NCI-H446 (cell line): ENCODE data around the gene ULBP2.
"Not testable (repeated sequence)": the region's sequence is repeated elsewhere in the genome, so short reads cannot be mapped to it uniquely, and the experiment has no call there.

Experiments used
- DNase-seq, 2 experiments: peaks; one replicate each; lab custom pipeline; 2025; lab: John Stamatoyannopoulos, UW

ULBP2 gene

GRCh38 chr6:149925974-149926777, 15.6 kb upstream of the ULBP2 start:
- DNase-seq: peak; percentile 64 to 76

- not testable (repeated sequence) for DNase-seq
These were observed 14.8 kb upstream of the ULBP2 start for GRCh38 chr6:149927025-149927424.

GRCh38 chr6:149929422-149929821, 12.4 kb upstream of the ULBP2 start:
- no peak for DNase-seq

DNA sequence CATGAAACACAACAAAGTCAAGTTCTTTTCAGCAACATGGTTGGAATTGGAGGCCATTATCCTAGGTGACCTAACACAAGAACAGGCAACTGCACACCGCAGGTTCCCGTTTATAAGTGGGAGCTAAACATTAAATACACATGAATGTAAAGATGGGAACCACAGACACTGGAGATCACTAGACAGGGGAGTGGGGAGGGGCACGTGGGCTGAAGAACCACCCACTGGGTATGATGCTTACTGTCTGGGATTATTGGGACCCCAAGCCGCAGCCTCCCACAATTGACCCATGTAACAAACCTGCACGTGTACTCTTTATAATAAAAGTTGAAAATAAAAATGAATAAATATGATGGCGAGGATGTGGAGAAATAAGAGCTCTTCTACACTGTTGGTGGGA, 10.3 kb upstream of the ULBP2 start:
- no peak for DNase-seq

GRCh38 chr6:149933036-149933435, 8.8 kb upstream of the ULBP2 start:
- DNase-seq: no peak

- DNase-seq: no peak
These were observed 8.4 kb upstream of the ULBP2 start for GRCh38 chr6:149933461-149933860.

GRCh38 chr6:149934249-149935156, 7.3 kb upstream of the ULBP2 start:
- peak; percentile 19 to 60 for DNase-seq

DNA sequence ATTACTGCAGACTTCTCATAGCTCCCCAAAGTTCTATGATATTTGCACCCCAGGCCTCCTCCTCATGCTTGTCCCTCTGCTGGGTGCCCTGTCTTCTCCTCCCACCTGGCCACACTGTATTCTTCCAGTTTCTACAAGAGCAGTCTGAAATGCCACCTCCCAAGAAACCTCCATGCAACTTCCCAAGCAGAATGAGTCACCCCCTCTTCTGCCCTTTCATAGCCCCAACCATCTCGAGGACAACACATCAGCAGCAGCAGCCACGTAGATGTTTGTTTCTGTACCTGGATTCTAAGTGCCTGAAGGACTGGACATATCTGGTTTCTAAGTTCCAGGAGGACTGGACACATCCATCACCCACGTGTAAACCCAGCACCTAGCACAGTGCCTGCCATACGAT, 6.6 kb upstream of the ULBP2 start:
- no peak for DNase-seq

DNA sequence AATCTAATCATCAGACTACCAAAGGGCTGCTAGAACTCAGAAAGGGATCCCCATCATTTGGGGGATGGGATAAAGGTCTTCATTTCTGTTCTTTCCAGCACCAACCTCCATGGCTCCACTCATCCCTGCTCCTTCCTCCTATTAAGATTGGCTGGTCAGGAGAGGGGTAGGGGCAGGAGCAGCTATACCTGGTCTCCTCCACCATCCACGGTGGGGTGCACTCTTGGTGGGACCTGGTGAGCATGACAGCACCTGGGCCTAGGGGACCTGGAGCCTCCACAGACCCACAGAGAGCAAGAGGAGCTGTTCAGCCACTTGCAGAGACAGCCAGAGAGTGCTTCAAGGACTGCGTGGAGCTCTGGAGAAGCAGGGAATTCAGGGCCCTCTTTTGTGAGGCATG, 6.1 kb upstream of the ULBP2 start:
- no peak for DNase-seq

DNA sequence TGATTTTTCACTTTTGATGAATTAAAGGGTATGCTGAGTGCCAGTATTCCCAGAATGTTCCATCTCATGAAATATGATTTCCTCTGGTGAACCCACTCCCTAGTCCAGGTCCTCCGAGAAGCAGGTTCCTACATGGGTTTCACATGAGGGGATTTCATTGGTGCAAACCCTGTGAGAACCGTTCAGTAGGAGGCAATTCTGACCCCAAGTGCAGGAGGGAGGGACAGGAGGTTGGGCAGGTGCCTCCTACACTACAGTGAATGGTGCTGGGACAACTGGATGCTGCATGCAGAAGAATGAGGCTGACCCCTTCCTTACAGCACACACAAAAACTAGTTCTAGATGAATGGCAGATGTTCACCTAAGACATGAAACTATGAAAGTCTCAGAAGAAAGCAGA, 5.1 kb upstream of the ULBP2 start:
- no peak for DNase-seq

DNA sequence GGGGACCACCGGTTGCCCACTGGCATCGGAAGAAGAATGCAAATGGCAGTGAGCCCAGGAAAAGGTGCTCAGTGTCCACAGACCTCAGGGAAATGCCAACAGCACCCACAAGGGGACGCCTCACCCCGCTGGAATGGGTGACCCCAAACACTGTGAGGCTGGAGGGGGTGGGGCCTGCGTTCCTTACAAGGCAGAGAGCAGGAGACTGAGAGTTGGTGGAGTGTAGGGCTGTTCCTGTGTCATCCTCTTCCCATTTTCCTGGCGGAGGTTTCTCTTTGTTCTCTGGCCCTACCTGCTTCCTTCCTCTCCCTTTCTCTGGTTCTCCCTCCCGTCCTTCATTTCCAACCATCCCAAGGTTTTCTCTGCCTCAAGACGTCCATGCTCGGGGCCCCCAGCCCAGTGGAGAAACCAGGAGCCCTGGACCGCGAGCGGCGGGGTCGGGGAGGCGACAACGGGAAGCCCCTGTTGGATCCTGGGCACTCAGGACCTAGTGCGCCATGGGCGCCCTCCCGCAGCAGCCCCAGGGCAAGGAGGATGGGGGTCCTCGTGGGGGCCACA, 3.7 kb upstream of the ULBP2 start:
- not testable (repeated sequence) for DNase-seq

DNA sequence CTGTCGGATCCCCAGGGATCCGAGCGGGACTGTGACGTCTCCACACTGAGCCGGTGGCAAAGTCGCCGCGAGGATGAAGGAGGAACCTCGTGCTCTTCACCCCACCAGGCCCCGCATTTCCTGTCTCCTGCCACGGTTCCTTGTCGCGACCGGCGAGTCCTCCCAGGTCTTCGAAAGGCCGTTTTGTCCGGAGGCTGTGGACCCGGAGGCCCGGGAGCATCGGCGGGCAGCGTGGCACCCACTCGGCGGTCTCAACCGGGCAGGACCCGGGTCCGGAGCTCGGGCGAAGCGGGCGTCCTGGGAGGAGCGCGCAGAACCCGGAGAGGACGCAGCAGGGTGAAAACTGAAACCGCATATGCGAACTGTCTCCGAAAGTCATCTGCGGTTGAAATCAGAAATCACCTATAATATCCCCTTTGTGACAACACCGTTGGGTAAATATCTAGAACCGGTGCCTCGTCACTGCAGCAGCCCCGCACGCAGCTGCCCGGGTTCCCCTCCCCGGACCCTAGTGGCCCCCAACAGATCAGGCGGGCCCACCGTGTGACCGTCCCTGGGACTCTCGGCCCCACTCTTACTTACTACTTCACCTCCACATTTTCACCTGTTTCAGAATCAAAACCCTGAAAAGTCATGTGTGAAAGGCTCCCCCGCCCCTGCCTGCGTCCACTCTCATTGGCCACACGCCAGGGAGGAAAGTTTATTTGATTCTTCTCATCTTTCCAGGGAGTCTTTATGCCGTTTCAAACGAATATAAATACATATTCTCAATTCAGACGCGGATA, 3.1 kb upstream of the ULBP2 start:
- DNase-seq: no peak

- no peak for DNase-seq
These were observed 2.5 kb upstream of the ULBP2 start for GRCh38 chr6:149939356-149939648.

DNA sequence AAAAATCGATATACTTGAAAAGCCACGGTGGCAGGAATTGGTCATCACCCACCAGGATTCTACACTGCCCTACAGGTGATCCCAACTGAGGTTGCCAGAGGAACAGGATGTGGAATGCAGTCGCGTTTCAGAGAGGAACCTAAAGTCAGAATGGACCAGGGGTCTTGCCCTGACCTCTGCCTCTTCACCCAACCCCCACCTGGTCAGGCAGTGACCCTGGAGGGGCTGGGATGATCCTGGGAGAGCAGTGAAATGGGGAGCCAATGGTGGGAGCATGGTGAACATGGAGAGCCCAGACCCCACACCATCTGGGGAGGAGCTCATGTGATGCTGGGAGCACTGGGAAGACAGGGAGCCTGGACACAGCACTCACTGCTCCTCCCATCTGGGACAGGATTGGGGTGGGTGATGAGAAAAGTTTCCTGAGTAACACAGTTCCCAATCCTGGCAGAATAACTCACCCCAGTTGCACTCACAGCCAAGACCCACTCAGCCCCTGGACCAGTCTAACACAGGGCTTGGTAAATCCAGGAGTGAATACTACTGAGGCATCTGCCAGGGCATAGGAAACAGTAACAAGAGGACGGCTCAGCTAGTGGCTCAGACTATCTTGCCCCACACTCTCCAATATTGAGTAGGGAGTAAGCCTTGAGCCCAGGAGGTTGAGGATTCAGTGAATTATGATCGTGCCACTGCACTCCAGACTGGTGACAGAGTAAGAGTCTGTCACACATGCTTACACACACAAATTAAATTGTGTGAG, 1.7 kb upstream of the ULBP2 start:
- DNase-seq: no peak

DNA sequence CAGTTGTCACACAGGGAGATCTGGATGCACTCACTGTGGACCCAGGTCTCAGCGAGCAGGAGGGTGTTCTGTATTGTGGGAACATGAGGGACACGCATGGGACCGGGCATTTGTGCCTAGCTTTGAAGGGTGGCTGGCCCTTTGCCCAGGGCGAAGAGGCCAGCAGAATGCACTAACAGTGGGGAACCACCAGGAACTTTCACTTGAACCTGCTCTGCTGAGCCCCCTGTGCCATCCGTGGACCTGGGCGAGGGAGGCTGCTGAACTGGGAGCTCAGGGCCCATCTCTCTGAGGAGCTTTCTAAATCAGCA, 1.2 kb upstream of the ULBP2 start:
- DNase-seq: no peak

DNA sequence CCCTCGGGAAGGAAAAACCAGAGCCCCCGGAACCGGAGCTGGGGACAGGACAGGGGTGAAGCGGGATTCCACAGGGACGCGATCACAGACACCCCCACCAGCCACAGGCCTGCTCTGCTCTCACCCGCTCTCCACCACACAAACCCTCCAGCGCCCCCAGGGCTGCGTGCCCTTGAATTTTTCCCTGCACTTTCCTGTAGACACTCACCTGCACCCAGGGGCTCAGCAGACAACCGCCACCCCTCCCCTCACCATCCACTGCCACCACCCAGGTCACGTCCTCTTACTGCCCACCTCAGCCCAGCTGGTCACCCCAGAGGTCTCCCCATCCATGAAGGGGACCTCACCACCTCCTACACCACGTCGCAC, 631 bp downstream of the ULBP2 start:
- DNase-seq: no peak

- not testable (repeated sequence) for DNase-seq
These were observed 1.5 kb downstream of the ULBP2 start for GRCh38 chr6:149943321-149943720.

DNA sequence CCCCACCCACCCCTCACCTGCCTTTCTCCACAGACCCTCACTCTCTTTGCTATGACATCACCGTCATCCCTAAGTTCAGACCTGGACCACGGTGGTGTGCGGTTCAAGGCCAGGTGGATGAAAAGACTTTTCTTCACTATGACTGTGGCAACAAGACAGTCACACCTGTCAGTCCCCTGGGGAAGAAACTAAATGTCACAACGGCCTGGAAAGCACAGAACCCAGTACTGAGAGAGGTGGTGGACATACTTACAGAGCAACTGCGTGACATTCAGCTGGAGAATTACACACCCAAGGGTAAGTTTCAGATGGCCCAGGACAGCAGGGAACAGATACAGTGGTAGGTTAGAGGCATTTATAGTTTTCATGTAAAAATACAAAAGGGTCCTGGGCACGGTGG, 3.5 kb downstream of the ULBP2 start:
- DNase-seq: not testable (repeated sequence)

DNA sequence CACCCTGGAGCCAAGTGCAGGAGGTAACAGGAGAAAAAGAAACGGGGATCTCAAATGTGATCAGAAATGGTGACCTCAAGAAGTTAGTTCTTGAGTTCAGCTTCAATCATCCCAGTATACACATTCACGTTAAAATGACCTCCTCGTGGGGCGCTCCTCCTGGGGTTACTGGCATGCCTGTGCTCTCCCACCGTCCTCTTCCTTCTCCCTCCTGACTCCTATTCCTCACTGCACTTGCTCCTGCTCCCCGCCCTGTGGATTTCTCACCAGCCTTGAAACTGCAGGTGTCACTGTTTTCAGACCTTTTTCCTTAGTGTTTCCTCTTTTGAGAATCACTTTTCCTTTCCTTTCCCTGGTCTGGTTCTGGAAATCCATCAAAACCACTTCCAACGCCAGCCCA, 4.8 kb downstream of the ULBP2 start:
- not testable (repeated sequence) for DNase-seq

GRCh38 chr6:149947533-149947932, 5.7 kb downstream of the ULBP2 start:
- DNase-seq: not testable (repeated sequence)

GRCh38 chr6:149948011-149948410, 6.2 kb downstream of the ULBP2 start:
- no peak for DNase-seq

DNA sequence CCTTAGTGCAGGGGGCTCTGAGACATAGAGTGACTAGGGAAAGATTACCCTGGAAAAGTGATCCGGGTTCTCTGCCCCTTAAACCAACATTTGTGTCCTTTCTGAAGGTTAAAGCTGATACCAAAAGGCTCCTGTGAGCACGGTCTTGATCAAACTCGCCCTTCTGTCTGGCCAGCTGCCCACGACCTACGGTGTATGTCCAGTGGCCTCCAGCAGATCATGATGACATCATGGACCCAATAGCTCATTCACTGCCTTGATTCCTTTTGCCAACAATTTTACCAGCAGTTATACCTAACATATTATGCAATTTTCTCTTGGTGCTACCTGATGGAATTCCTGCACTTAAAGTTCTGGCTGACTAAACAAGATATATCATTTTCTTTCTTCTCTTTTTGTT, 6.8 kb downstream of the ULBP2 start:
- no peak for DNase-seq
